DMS53 (cell line): ENCODE measurements around the gene CHIC2.

Source experiments
- DNase-seq: peaks from one replicate; lab custom pipeline; 2025; lab: John Stamatoyannopoulos, UW

Gene CHIC2

GRCh38 chr4:54005475-54005874 is 58.9 kb downstream of the CHIC2 start:
- no peak for DNase-seq

- no peak for DNase-seq
Observed at GRCh38 chr4:54004463-54004862, 59.9 kb downstream of the CHIC2 start.

DNA sequence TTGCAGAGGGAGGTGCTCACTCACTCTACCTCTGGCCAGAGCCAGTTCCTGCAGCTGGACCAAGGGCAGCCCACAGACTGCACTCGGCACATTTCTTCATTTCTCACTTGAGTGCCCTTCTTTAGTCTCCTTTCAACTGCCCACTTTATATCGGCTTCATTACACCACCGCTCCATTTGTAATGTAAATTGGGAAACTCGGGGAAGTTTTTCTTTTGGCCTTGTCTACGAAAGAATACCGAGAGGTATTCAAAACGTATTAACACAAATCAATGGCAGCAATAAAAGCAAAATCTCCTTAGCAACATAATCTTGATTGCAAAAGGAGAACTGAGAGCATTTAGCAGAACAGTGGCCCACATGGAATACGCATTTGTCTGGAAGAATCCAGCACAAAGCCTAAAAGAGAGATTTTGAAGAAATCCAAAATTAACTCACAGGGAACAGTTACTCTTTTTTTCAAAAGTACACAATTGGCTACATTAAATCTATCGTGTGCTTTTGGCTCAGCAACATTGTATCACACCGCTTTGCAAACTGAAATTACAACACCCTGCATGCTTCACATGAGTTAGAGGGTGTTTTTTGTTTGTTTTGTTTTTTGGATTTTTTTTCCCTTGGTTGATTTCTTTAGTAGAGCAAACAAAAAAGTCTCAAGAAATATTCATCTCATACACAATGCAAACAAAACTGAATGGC is 62.6 kb downstream of the CHIC2 start:
- DNase-seq: no peak

DNA sequence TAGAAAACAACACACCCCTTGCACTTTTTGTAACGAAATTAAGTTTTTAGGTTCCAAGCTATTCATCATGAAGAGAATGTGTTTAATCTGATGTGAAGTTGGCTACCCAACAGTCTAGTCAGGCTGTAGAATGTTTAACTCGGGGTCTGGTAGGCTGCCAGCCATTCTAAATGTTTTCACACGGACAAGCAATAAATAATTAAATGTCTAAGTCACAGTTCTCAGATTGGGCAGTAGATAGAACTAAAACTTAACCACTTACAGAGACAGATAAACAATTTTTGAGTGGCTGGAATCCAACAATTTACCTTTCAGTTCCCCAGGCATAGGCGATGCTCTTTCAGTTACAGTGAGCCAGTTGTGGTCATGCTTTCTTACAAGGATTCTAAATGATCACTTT is 66.5 kb downstream of the CHIC2 start:
- no peak for DNase-seq

- no peak for DNase-seq
Observed at GRCh38 chr4:53994382-53995102, 69.9 kb downstream of the CHIC2 start.

GRCh38 chr4:53992785-53993184 is 71.6 kb downstream of the CHIC2 start:
- no peak for DNase-seq

GRCh38 chr4:53991821-53992220 is 72.6 kb downstream of the CHIC2 start:
- DNase-seq: no peak

DNA sequence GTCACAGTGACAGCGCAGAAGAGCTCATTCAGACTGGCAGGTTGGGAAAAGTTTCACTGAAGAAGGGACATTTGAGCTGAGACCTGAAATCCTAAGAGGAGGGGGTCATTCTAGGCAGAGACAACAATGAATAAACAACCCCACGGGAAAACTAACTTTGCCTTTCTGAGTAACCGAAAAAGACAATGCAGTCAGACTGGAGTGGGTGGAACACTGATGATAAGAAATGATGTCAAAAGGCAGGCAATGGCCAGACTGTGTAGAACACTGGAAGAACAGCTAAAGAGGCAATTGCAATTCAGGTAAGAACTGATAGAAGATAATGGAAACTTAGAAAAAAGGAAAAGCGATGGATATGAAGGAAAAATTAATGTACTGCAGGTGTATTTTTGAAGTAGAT is 73.8 kb downstream of the CHIC2 start:
- no peak for DNase-seq

DNA sequence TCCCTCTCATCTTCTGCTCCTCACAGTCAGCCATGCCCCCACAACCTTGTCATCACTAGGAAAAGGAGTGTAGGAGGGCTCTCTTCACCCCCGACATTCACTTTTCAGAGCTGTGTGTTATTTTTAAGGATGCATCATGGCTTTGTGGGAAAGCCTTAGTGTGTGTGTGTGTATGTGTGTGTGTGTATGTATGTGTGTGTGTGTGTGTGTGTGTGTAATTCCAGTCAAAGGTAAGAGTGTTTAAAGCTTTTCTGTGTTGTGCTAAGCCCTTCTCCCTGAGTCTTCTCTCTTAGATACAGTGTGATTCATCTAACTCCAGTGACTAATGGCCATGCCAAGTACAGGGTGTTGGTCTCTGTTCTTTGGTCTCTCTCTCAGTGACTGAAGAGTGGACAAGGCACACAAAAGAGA is 76.6 kb downstream of the CHIC2 start:
- no peak for DNase-seq

DNA sequence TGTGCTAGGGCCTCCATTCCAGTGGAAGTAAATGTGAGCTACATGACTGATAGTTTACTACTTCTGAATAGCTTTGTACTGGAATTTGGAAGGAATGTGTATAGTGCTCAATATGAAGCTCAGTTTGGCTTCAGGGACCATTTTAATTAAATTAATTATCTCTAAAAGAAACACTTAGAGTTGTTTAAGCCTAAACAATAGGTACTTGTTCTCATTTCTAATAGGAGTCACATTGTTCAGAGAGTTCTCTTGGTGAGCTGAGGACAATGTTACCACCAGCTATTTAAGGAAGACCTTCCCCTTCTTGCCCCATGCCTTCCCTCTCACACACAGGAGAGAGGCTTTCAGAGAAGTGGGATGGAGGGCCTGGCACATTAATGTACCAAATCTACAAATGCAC is 78.3 kb downstream of the CHIC2 start:
- DNase-seq: no peak

- no peak for DNase-seq
Observed at GRCh38 chr4:53981567-53981966, 82.8 kb downstream of the CHIC2 start.

GRCh38 chr4:53981066-53981465 is 83.3 kb downstream of the CHIC2 start:
- no peak for DNase-seq

DNA sequence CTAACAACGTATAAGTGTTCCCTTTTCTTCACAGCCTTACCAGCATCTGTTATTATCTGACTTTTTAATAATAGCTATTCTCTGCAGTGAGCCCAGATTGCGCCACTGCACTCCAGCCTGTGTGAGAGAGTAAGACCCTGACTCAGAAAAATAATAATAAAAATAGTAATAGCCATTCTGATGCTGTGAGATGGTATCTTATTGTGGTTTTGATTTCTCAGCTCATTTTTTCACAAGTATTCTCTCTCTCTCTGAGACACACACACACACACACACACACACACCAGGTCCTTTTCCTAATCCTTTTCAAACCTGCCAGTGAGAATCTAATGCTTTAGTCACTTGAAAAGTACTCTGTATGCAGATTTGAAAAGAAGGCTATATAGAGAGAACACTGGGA is 89.8 kb downstream of the CHIC2 start:
- no peak for DNase-seq

GRCh38 chr4:53967986-53968385 is 96.4 kb downstream of the CHIC2 start:
- no peak for DNase-seq

- peak; percentile 18 for DNase-seq
Observed at GRCh38 chr4:53963781-53964180, 100.6 kb downstream of the CHIC2 start.

DNA sequence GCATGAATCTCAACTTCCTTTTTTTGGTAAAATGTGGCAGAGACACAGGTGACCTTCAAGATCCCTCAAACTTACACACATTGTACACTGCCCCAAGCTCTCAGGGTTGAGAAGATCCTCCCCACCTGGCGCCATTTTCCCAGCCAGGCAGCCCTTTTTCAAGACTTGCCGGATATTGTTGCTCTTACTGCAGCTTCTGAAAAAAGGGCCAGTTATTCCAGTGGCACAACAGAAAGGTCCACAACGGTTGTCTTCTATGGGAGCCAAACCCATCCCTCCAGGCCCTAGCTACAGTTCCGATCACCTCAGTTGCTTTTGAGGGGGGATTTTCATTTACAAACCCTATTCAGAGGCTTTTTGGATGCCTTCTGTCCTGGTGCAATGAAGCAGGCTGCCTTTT is 101.1 kb downstream of the CHIC2 start:
- DNase-seq: no peak

DNA sequence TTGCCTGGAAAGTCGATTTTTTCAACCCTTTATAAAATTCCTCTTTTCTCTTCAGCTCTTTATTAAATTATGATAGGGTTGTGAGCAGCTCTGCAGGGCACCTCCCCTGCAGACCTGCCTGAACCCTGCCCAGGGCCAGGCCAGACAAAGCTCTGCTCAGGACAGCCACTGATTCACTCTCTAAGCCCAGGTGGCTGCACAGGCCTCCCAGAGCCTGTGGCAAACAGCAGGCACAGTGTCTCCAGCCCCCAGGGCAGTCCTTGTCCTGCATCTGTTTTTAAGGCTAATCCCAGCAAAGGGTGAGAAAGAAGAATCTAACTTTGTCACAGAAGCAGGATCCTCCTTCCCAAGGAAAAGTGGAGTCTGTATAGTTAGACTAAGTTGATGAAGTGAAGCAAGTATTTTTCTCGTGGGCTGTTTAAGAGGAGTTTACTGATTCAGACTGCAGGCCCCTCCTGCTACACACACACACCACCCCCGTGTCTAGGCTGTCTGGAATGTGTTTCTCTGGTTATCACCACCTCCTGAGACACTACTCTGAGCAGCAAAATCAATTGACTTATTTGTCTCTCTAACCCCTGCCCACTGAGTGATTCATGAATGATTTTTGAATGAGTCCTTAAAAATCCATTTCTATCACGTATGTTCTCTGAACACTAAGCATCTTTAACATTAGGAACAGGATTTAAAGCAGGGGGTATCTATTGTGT is 101.7 kb downstream of the CHIC2 start:
- DNase-seq: no peak

- no peak for DNase-seq
Observed at GRCh38 chr4:53961351-53961750, 103.1 kb downstream of the CHIC2 start.

DNA sequence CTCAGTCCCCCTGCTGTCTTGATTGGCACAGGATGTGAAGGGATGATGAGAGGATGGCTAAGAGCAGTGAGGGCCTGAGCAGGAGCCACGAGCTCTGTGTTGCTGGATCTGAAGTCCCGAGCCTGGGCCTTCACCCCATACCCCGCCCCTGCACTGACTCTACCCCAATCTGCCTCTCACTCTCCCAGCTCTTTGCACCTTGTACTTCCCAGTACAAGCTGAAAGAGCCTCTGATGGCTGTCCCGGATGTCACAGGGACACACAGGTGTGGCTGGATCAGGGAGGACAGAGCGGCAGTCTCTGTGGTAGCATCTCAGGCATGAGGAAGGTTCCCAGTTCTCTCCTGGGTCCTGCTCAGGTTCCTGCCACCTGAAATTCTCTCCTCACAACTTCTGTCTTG is 103.6 kb downstream of the CHIC2 start:
- no peak for DNase-seq
